GM21737 (cell line): ENCODE results near the gene ZNF654.
"Not testable (repeated sequence)": the region's sequence is repeated elsewhere in the genome, so short reads cannot be mapped to it uniquely, and the experiment has no call there.

Experiments
- ATAC-seq: cut with Tn5 transposase; IDR thresholded peaks from one replicate; pipeline ENCODE4 v1.9.1; 2021; ENCODE audit warnings: mild to moderate bottlenecking, moderate library complexity; ENCODE audit not compliant: unreplicated experiment

Gene ZNF654

GRCh38 chr3:88059380-88060170 lies 520 bp downstream of the ZNF654 start:
- peak; percentile 6 for ATAC-seq

- no peak for ATAC-seq
These were observed 2.7 kb downstream of the ZNF654 start for GRCh38 chr3:88061746-88062145.

- ATAC-seq: no peak
These were observed 16.0 kb downstream of the ZNF654 start for GRCh38 chr3:88075072-88075471.

GRCh38 chr3:88075497-88075896 lies 16.4 kb downstream of the ZNF654 start:
- ATAC-seq: no peak

- no peak for ATAC-seq
These were observed 17.7 kb downstream of the ZNF654 start for GRCh38 chr3:88076712-88077111.

GRCh38 chr3:88078932-88079331 lies 19.9 kb downstream of the ZNF654 start:
- no peak for ATAC-seq

- ATAC-seq: no peak
These were observed 23.8 kb downstream of the ZNF654 start for GRCh38 chr3:88082854-88083253.

- no peak for ATAC-seq
These were observed 25.0 kb downstream of the ZNF654 start for GRCh38 chr3:88084097-88084501.

- ATAC-seq: no peak
These were observed 31.6 kb downstream of the ZNF654 start for GRCh38 chr3:88090681-88091080.

GRCh38 chr3:88092270-88092669 lies 33.2 kb downstream of the ZNF654 start:
- ATAC-seq: no peak

- no peak for ATAC-seq
These were observed 34.2 kb downstream of the ZNF654 start for GRCh38 chr3:88093266-88093665.

GRCh38 chr3:88101142-88101541 lies 42.1 kb downstream of the ZNF654 start:
- no peak for ATAC-seq

- ATAC-seq: no peak
These were observed 46.3 kb downstream of the ZNF654 start for GRCh38 chr3:88105325-88105724.

- ATAC-seq: no peak
These were observed 53.2 kb downstream of the ZNF654 start for GRCh38 chr3:88112289-88112688.

- ATAC-seq: peak; percentile 94
These were observed 54.5 kb downstream of the ZNF654 start for GRCh38 chr3:88113311-88114162.

- no peak for ATAC-seq
These were observed 56.0 kb downstream of the ZNF654 start for GRCh38 chr3:88114878-88115549.

- ATAC-seq: no peak
These were observed 58.6 kb downstream of the ZNF654 start for GRCh38 chr3:88117683-88118082.

GRCh38 chr3:88118603-88119002 lies 59.5 kb downstream of the ZNF654 start:
- ATAC-seq: not testable (repeated sequence)

- ATAC-seq: no peak
These were observed 64.5 kb downstream of the ZNF654 start for GRCh38 chr3:88123526-88123925.

- no peak for ATAC-seq
These were observed 72.6 kb downstream of the ZNF654 start for GRCh38 chr3:88131695-88132094.

GRCh38 chr3:88132894-88133293 lies 73.8 kb downstream of the ZNF654 start:
- no peak for ATAC-seq
